Fibroblast of skin of scalp (primary cell): ENCODE results near the gene NAA16.
A peak's percentile ranks its signal among the peaks of the same experiment; 100 is the strongest.
"Not testable (repeated sequence)": the region's sequence is repeated elsewhere in the genome, so short reads cannot be mapped to it uniquely, and the experiment has no call there.

Experiments
- DNase-seq: peaks from one replicate; pipeline ENCODE4 v3.0.0-alpha.2; 2013

Gene NAA16

DNA sequence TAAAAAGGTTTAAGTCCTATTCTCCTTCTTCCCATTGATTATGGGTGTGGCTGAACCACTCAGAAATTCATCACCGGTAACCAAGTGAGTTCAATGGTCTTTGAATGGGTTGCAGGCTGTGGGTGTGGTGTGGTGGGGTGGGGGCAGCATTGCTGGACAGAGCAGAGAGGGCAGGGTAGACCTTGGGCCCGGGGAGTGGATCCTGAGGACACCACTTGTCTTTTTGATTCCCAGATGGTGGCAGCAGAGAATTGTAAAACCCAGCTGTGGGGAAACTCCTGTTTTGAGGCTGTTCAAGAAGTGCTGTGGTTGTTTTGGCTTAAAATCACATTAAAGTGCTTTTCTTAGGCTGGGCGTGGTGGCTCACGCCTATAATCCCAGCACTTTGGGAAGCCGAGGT, 100.5 kb downstream of the NAA16 start:
- DNase-seq = peak; percentile 73

DNA sequence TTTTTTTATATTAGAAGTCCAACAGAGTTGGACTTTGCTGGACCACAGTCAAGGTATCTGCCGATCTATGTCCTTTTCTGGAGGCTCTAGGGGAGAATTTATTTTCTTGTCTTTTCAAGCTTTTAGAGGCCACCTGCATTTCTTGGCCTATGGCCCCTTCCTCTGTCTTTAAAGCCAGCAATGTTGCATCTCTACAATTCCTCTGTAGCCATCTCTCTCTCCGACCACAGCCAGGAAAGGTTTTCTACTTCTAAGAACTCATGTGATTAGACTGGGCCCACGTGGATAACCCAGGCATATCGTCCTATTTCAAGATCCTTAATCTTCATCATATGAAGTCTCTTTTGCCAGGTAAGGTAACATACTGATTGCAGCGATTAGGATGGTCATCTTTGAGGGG, 102.8 kb downstream of the NAA16 start:
- no peak for DNase-seq

DNA sequence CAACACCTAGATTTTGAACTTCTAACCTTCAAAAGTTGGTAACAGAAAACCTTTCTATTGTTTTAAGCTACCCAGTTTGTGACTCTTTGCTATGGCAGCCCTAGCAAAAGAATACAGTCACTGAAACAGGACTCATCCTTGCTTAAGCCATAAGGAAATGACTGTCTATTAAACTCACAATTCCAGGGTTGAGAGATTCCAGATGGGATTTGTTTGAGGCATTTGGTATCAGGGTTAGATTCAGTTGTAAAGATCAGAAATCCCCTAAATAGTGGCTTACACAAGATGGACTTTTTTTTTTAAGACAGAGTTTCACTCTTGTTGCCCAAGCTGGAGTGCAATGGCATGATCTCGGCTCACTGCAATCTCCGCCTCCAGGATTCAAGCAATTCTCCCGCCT, 105.2 kb downstream of the NAA16 start:
- DNase-seq = no peak

DNA sequence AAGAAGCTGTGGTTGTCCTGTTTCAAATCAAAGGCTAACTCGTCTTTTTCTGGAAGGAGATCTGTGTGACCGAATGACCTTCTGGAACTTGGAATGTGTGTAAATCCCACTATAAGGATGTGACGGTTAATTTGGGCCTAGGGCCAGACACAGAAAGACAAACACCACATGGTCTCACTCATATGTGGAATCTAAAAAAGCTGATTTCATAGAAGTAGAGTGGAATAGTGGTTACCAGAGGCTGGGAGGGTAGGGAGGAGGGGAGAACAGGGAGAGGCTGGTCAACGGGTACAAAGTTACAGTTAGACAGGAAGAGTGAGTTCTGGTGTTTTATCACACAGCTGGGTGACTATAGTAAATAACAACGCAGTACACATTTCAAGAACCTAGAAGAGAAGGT, 107.0 kb downstream of the NAA16 start:
- DNase-seq = peak; percentile 87

GRCh38 chr13:41418731-41419130, 107.7 kb downstream of the NAA16 start:
- no peak for DNase-seq

GRCh38 chr13:41419206-41419605, 108.1 kb downstream of the NAA16 start:
- no peak for DNase-seq

DNA sequence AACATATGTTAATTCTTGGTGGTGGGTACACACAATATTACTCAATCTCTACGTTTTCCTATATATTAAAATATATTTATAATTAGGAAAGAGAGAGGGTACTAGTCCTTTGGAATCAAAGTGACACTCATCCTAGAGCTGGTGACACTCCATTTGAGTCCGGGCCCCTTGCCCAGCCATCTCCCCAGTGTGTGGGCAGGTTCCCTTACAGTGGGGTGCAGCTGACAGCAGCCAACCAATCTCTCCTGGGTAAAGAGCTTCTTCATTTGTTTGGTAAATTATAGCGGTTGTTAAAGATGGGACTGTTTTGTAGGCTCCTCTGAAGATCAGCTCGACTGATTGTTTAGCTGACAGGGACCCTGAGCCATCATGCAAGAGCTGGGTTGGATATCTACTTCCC, 109.1 kb downstream of the NAA16 start:
- no peak for DNase-seq

GRCh38 chr13:41421330-41421729, 110.3 kb downstream of the NAA16 start:
- DNase-seq = not testable (repeated sequence)

GRCh38 chr13:41421983-41422382, 110.9 kb downstream of the NAA16 start:
- not testable (repeated sequence) for DNase-seq

- DNase-seq = not testable (repeated sequence)
These were observed 112.2 kb downstream of the NAA16 start for GRCh38 chr13:41423259-41423658.

DNA sequence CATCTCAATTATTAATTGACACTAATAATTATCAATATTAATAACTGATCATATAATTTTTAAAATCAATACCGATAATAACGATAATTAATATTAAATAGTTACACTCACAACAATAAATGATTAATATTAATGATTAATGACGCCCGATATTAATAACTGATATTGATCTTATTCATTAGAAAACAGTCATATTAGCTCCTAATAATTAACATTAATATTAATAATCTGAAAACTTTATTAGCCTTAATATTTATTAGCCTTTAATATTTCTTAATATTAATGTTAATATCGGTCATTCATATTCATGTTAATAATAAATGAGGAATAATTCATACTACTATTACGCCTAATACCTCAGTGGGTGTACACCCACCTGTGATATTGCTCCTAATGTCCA, 113.6 kb downstream of the NAA16 start:
- DNase-seq = not testable (repeated sequence)

- no peak for DNase-seq
These were observed 115.0 kb downstream of the NAA16 start for GRCh38 chr13:41426047-41426446.
